IPS-20b (cell line): ENCODE measurements around the gene TPRX1.
"Not testable (repeated sequence)": the region's sequence is repeated elsewhere in the genome, so short reads cannot be mapped to it uniquely, and the experiment has no call there.

Experiments used
- H3K27ac ChIP-seq: one replicate; pipeline ENCODE4 v1.5.1; 2013; ENCODE audit warnings: low read length
- H3K27me3 ChIP-seq: 2 replicates; pipeline ENCODE4 v1.6.1; 2013; ENCODE audit warnings: mild to moderate bottlenecking, low read length, inconsistent platforms; ENCODE audit not compliant: insufficient read depth
- H3K36me3 ChIP-seq: 2 replicates; pipeline ENCODE4 v1.6.1; 2013; ENCODE audit warnings: low read depth, mild to moderate bottlenecking, inconsistent platforms, low read length, moderate library complexity; ENCODE audit not compliant: insufficient read depth
- H3K4me1 ChIP-seq: 2 replicates; pipeline ENCODE4 v1.6.1; 2013; ENCODE audit warnings: mild to moderate bottlenecking, control low read depth, inconsistent platforms, low read length, moderate library complexity; ENCODE audit not compliant: insufficient read depth
- H3K4me3 ChIP-seq: 2 replicates; pipeline ENCODE4 v1.5.1; 2013; ENCODE audit warnings: mild to moderate bottlenecking, low read length, inconsistent platforms
- H3K9ac ChIP-seq: 2 replicates; pipeline ENCODE4 v1.6.1; 2013; ENCODE audit warnings: low read depth, mild to moderate bottlenecking, inconsistent platforms, low read length, moderate library complexity
- H3K9me3 ChIP-seq: 2 replicates; pipeline ENCODE4 v1.6.1; 2013; ENCODE audit warnings: mild to moderate bottlenecking, low read depth, low read length, inconsistent platforms; ENCODE audit not compliant: insufficient read depth

TPRX1 gene

DNA sequence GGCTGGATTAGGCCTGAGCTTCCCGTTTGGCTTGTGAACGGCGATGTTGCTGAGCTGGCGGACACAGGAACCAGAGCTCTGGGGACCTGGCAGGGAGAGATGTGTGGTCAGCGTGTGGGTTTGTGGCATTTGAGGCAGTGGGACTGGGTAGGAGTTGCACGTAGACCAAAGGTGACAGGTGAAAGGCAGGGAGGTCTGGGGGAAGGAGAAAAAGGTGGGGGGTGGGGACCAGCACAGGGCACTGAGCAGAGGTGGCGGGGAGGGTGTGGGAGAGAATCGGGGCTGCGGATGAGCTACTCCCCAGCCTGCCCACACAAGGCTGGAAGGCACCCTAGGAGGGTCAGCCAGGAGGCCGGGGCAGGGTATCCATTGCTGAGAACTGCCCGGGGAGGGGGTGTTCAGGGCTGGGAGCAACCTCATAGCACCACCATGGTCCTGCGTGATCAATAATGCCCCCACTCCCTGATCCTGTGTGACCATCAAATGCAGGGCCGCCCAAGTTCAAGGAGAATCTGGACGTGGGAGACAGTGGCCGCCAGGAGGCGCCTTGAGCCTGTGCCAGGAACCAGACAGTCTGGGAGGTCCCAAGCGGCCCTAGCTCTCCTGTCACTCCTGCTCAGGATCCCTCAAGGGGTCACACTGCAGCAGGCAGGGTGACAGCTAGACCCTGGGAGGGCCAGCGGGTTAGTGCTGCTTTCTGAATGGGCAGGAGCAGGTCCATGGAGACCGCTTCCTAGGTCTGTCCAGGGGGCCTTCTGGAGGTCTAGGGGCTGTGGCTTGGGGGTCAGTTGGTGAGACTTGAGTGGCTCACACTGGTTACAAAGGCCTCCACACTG is 38.6 kb downstream of the TPRX1 start:
- Histone ChIP-seq H3K4me3 (no peak overlapping the region), H3K27me3 (no peaks in the 10 kb centered on the region), H3K36me3 (no peaks in the 10 kb centered on the region), H3K27ac (no peak overlapping the region), H3K9me3 (no peaks in the 10 kb centered on the region), H3K9ac (no peak overlapping the region), H3K4me1 (no peaks in the 10 kb centered on the region)

DNA sequence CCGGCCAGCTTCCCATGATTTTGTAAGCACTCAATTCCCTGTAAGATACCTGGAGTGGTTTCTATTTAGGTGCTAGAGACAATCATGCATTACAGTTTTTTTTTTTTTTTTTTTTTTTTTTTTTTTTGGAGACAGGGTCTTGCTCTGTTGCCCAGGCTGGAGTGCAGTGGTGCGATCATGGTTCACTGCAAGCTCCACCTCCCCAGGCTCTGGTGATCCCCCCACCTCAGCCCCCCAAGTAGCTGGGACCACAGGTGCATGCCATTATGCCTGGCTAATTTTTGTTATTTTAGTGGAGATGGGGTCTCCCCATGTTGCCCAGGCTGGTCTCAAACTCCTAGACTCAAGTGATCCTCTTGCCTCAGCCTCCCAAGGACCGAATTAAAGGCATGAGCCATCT is 39.6 kb downstream of the TPRX1 start:
- not testable (repeated sequence) for H3K4me3 ChIP-seq, H3K9me3 ChIP-seq, H3K27ac ChIP-seq, H3K4me1 ChIP-seq, H3K36me3 ChIP-seq, H3K9ac ChIP-seq, H3K27me3 ChIP-seq

DNA sequence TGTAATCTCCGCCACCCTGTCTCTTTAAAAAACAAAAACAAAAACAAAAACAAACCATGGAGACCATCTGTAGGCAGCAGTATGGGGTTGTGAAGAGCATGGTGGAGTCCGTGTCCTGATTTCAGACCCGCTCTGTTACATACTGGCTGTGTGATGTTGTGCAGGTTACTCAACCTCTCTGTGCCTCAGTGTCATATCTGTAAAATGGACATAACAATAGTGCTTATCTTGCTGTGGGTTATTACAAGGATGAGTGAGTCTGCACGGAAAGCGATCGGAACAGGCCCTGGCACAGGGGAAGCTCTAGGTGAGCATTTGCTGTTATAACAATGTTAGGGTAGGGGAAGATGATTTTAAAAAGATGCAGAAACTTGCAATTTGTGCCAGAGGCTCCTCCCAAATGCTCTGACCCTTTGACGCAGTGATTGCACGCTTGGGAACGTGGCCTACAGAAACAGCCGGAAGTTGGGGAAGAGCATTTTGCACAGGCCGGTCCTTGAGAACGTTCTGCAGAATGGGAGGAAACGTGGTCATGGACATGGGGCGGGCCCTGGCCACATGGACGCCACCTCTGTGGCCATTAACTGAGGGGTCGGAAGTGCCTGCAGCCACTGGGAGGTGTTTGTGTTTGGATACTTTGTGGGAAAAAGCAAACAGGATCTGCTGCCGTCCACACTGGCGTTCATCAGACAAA is 41.6 kb downstream of the TPRX1 start:
- no peak overlapping the region for H3K4me3 ChIP-seq

DNA sequence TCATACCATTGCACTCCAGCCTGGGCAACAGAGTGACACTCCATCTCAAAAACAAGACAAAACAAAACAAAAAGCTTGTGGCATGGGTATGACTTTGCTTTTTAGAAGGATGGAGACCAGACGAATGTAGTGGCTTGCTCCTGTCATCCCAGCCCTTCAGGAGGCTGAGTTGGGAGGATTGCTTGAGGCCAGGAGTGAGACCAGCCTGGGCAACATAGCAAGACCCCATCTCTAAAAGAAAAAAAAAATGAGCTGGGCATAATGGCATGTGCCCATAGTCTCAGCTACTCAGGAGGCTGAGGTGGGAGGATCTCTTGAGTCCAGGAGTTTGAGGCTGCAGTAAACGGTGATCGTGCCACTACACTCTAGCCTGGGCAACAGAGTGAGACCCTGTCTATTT is 42.2 kb downstream of the TPRX1 start:
- H3K27me3 ChIP-seq: no peaks in the 10 kb centered on the region
- H3K9me3 ChIP-seq: no peaks in the 10 kb centered on the region
- H3K36me3 ChIP-seq: peaks cover 21% of the 10 kb centered on the region
- H3K4me3 ChIP-seq: no peak overlapping the region
- no peak overlapping the region for H3K27ac ChIP-seq
- no peaks in the 10 kb centered on the region for H3K4me1 ChIP-seq
- H3K9ac ChIP-seq: no peak overlapping the region

More for the DNA sequence above, 41.6 kb downstream of the TPRX1 start:
- Histone ChIP-seq H3K9me3 (no peaks in the 10 kb centered on the region), H3K36me3 (peaks cover 15% of the 10 kb centered on the region), H3K4me1 (no peaks in the 10 kb centered on the region), H3K9ac (no peak overlapping the region), H3K27ac (no peak overlapping the region), H3K27me3 (no peaks in the 10 kb centered on the region)

DNA sequence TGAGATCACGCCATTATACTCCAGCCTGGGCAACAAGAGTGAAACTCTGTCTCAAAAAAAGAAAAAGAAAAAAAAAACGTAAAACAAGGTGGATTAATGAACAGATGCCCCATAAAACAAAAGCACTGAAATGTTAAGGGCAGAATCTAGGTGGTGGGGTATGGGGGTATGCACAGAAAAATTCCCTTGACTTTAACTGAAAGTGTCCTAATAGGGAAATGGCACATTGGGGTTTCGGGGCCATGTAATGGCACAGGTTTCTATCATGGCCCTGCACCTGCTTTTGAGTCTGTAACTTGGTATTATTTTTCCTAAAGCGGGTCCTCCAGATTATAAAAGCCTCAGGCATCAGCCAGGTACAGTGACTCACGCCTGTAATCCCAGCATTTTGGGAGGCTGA is 42.8 kb downstream of the TPRX1 start:
- Histone ChIP-seq H3K4me3 (no peak overlapping the region), H3K9ac (no peak overlapping the region), H3K4me1 (no peaks in the 10 kb centered on the region), H3K36me3 (peaks cover 27% of the 10 kb centered on the region), H3K9me3 (no peaks in the 10 kb centered on the region), H3K27ac (no peak overlapping the region), H3K27me3 (no peaks in the 10 kb centered on the region)

DNA sequence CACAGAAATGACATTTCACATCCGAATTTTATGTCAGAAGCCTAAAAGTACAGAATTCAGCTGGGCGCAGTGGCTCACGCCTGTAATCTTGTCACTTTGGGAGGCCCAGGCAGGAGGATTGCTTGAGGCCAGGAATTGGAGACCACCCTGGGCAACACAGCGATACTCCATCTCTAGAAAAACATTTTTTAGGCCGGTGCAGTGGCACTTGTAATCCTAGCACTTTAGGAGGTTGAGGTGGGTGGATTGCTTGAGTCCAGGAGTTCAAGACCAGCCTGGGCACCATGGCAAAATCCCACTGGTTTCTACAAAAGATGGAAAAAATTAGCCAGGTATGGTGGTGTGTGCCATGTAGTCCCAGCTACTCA is 43.7 kb downstream of the TPRX1 start:
- Histone ChIP-seq H3K27me3 (no peaks in the 10 kb centered on the region), H3K36me3 (peaks cover 37% of the 10 kb centered on the region), H3K9ac (no peak overlapping the region), H3K27ac (no peak overlapping the region), H3K4me3 (no peak overlapping the region), H3K9me3 (no peaks in the 10 kb centered on the region), H3K4me1 (no peaks in the 10 kb centered on the region)

DNA sequence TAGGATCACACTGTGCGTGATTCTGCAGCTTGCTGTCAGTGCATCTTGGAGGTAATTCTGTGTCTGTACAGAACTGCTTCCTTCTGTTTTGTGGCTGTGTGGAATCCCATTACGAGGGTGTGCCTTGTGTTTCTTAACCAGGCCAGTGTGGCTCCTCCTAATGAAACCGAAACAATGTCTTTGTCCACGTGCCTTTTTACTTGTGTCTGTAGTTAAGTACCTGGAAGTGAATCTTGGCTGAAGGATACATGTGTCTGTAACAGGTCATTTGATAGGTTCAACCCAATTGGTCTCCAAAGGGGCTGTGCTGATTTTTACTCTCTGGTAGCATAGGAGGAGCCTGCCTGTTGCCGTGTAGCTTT is 45.9 kb downstream of the TPRX1 start:
- no peaks in the 10 kb centered on the region for H3K9me3 ChIP-seq
- H3K27ac ChIP-seq: no peak overlapping the region
- no peaks in the 10 kb centered on the region for H3K4me1 ChIP-seq
- peaks cover 54% of the 10 kb centered on the region for H3K36me3 ChIP-seq
- no peak overlapping the region for H3K9ac ChIP-seq
- H3K4me3 ChIP-seq: no peak overlapping the region
- H3K27me3 ChIP-seq: no peaks in the 10 kb centered on the region

DNA sequence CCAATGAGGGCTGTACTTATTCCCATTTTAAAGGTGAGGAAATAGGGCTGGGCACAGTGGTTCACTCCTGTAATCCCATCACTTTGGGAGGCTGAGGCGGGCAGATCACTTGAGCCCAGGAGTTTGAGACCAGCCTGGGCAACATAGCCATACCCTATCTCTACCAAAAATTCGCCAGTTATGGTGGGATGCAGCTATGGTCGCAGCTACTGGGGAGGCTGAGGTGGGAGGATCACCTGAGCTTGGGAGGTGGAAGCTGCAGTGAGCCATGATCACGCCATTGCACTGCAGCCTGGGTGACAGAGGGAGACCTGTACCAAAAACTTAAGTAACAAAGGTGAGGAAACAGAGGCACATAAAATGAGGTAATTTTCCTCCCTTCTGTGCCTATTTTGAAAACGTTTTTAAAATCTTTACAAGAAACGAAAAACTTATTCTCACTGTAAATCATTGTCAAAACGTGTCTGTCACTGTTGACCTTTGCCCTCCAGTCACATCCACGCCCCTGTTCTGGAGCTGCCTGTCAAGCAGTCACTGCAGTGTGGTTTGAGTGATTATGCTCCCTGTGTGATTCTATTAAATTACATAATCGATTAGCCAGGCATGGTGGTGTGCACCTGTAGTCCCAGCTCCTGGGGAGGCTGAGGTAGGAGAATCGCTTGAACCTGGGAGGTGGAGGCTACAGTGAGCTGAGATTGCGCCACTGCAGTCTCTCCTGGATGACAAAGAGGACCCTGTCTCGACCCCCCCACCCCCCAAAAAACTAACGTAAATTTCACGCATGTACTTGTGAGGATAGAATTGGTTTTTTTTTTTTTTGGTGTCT is 46.5 kb downstream of the TPRX1 start:
- no peaks in the 10 kb centered on the region for H3K27me3 ChIP-seq
- H3K27ac ChIP-seq: no peak overlapping the region
- H3K4me1 ChIP-seq: no peaks in the 10 kb centered on the region
- H3K9ac ChIP-seq: no peak overlapping the region
- H3K4me3 ChIP-seq: no peak overlapping the region
- H3K9me3 ChIP-seq: no peaks in the 10 kb centered on the region
- peaks cover 60% of the 10 kb centered on the region for H3K36me3 ChIP-seq

DNA sequence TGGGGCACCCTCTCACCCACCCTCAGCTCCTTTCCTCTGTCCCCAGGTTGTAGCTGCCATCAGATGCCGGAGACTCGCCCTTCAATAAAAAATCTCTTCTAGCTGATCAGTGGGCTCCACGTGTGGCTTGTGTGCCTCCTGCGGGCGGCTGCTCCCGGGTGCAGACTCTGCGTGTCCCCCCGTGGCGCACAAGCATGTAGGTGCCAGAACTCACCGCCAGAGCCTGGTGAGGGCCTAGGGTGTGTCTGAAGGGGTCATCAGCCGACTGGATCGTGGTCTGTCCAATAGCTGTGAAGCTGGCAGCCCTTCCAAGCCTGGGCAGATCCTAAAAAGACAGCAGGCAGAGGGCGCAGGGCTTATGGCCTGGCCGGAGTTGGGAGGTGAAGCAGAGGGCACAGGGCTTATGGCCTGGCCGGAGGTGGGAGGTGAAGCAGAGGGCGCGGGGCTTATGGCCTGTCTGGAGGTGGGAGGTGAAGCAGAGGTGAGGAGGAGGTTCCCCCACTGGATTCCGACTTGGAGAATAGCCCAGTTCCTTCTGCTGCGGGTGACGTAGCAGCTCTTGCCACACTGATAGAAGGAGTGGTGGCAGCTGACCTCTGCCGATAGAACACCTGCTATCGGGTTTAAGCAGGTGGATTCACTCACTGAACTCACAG is 47.3 kb downstream of the TPRX1 start:
- Histone ChIP-seq H3K27me3 (no peaks in the 10 kb centered on the region), H3K9me3 (no peaks in the 10 kb centered on the region), H3K9ac (no peak overlapping the region), H3K4me3 (no peak overlapping the region), H3K36me3 (peaks cover 68% of the 10 kb centered on the region), H3K4me1 (no peaks in the 10 kb centered on the region), H3K27ac (no peak overlapping the region)

DNA sequence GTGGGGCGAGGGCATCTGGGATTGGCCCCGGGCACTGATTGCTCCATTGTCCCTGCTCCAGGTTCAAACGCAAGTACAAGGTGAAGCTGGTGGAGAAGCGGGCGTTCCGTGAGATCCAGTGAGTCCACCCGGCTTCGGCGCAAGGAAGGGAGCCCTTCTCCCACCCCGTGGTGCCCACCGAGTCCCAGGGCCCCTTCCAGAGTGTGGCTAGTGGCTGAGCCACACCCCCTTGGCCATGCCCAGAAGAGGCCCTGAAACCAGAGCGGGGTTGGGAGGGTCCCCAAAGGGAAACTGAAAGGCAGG is 47.8 kb downstream of the TPRX1 start:
- H3K36me3 ChIP-seq: peaks cover 71% of the 10 kb centered on the region
- H3K27ac ChIP-seq: no peak overlapping the region
- H3K4me3 ChIP-seq: no peak overlapping the region

DNA sequence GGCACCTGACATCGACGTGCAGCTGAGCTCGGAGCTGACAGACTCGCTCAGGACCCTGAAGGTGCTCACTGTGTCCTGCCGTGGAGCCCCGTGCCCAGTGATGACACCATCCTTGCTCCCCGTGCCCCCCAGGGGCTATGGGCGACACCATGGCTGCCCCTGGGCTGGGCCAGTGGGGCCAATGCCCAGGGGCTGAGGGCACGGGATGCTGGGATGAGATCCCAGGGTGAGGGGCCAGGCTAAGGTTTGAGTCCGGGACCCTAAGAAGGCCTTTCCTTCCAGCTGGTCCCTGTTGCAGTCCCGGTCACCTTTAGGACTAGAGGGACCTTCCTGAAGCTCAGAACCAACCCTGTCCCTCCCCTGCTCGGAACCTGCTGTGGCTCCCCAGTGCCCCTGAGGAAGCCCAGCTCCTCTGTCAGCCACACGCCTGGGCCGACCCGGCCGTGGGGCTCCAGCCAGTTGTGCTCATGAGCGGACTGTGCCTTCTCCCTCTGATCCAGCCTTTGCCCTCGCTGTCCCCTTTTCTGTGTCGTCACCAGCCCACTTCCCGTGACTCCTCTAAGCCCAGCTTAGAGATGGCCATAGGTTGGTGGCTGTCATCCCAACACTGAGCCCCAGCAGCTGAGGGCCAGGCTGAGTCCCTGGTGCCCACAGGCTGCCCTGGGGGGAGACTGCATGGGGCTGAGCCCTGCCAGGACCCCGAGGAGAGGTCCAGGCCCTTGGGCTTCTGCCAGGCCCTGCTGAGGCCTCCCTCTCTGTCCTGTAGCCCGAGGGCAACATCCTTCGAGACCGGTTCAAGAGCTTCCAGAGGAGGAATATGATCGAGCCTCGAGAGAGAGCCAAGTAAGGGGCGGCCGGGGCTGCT is 48.4 kb downstream of the TPRX1 start:
- Histone ChIP-seq H3K9ac (no peak overlapping the region), H3K4me3 (no peak overlapping the region), H3K4me1 (no peaks in the 10 kb centered on the region), H3K36me3 (peaks cover 77% of the 10 kb centered on the region), H3K27ac (no peak overlapping the region), H3K27me3 (no peaks in the 10 kb centered on the region), H3K9me3 (no peaks in the 10 kb centered on the region)

More for the DNA sequence above, 47.8 kb downstream of the TPRX1 start:
- no peaks in the 10 kb centered on the region for H3K9me3 ChIP-seq
- no peaks in the 10 kb centered on the region for H3K4me1 ChIP-seq
- H3K9ac ChIP-seq: no peak overlapping the region
- no peaks in the 10 kb centered on the region for H3K27me3 ChIP-seq
